Type B pancreatic cell (in vitro differentiated cells): ENCODE measurements around the gene FURIN. TPM values are rescaled to one million over a fixed set of nuclear protein-coding genes. Genes with fewer than 3 reads are reported as not detected.

Experiments
- DNase-seq: peaks from one replicate; pipeline ENCODE4 v3.0.0; 2021; ENCODE audit warnings: mixed read lengths; ENCODE audit not compliant: unreplicated experiment; ENCODE audit errors: extremely low spot score
- H3K27ac Mint-ChIP-seq: 2 replicates; pipeline ENCODE4 v1.8.0; 2021; ENCODE audit warnings: mild to moderate bottlenecking, mixed read lengths
- H3K27me3 Mint-ChIP-seq: 2 replicates; pipeline ENCODE4 v1.8.0; 2021; ENCODE audit warnings: mixed read lengths
- H3K36me3 Mint-ChIP-seq: 2 replicates; pipeline ENCODE4 v1.8.0; 2021; ENCODE audit warnings: mixed read lengths
- H3K4me1 Mint-ChIP-seq: one replicate; pipeline ENCODE4 v1.8.0; 2021; ENCODE audit warnings: mixed read lengths; ENCODE audit not compliant: unreplicated experiment
- H3K4me3 Mint-ChIP-seq: 2 replicates; pipeline ENCODE4 v1.8.0; 2021; ENCODE audit warnings: mild to moderate bottlenecking, mixed read lengths
- H3K9me3 Mint-ChIP-seq: 2 replicates; pipeline ENCODE4 v1.8.0; 2021; ENCODE audit warnings: mixed read lengths
- total RNA-seq: library from RNA; stranded (reverse); gene quantifications from 2 replicates; pipeline ENCODE4 v1.2.1, GENCODE V29; 2021; ENCODE audit warnings: low replicate concordance
- TF ChIP-seq, protein P1 (sequence below): fragments of 200-600 bp; sonication (generic); conservative IDR thresholded peaks from 2 replicates; pipeline ENCODE4 v1.5.0; 2021; ENCODE audit warnings: antibody characterized with exemption, mild to moderate bottlenecking

FURIN gene
- total RNA-seq, 1 donor from 2014 or later, result 37.7 TPM

DNA sequence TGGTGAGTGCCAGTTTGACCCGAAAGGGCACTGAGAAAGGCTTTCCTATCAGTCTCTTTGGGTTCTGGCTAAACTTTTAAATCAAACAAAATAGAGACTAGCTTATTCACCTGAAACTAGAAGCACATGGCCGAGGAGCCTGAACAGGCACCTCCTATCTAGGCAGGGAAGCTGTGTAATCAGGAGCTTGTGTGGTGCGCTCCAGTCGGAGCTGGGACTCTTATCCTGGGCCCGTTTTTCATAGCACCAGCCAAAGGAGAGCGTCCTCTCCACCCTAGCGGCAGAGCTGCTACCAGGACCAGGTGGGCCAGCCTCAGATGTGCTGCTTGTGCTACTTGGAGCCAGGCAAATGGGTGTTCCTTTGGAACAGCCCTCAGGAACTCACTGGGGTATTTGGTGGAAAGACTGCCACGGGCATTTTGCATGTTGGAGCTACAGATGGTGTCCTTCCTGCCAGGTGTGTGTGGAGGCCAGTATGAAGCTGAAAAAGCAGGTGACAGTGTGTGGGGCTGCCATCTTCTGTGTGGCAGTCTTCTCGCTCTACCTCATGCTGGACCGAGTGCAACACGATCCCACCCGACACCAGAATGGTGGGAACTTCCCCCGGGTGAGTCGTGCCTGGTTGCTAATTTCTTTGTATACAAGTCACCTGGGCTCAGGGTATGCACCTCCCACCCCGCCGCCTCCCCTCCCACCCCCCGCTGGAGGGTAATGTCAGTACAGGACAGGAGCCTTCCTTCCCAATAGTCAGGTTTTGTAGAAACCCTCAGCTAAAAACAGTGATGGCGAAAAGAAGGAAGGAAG, 35.5 kb downstream of the FURIN start:
- H3K4me1 Mint-ChIP-seq, result peaks cover 9% of the 10 kb centered on the region
- DNase-seq, result no peak
- H3K4me3 Mint-ChIP-seq, result peak overlapping the region; percentile 84
- H3K36me3 Mint-ChIP-seq, result peaks cover 10% of the 10 kb centered on the region
- H3K27me3 Mint-ChIP-seq, result no peaks in the 10 kb centered on the region
- H3K27ac Mint-ChIP-seq, result peak overlapping the region; percentile 73
- no peaks in the 10 kb centered on the region for H3K9me3 Mint-ChIP-seq
- TF ChIP-seq, protein P1, sequence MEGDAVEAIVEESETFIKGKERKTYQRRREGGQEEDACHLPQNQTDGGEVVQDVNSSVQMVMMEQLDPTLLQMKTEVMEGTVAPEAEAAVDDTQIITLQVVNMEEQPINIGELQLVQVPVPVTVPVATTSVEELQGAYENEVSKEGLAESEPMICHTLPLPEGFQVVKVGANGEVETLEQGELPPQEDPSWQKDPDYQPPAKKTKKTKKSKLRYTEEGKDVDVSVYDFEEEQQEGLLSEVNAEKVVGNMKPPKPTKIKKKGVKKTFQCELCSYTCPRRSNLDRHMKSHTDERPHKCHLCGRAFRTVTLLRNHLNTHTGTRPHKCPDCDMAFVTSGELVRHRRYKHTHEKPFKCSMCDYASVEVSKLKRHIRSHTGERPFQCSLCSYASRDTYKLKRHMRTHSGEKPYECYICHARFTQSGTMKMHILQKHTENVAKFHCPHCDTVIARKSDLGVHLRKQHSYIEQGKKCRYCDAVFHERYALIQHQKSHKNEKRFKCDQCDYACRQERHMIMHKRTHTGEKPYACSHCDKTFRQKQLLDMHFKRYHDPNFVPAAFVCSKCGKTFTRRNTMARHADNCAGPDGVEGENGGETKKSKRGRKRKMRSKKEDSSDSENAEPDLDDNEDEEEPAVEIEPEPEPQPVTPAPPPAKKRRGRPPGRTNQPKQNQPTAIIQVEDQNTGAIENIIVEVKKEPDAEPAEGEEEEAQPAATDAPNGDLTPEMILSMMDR, result peak; percentile 45

- H3K36me3 Mint-ChIP-seq, result peaks cover 10% of the 10 kb centered on the region
- no peaks in the 10 kb centered on the region for H3K27me3 Mint-ChIP-seq
- H3K9me3 Mint-ChIP-seq, result no peaks in the 10 kb centered on the region
- no peak for DNase-seq
- peaks cover 9% of the 10 kb centered on the region for H3K4me1 Mint-ChIP-seq
- no peak overlapping the region for H3K27ac Mint-ChIP-seq
- TF ChIP-seq, protein P1, result no peak
- no peak overlapping the region for H3K4me3 Mint-ChIP-seq
These were observed 36.4 kb downstream of the FURIN start for GRCh38 chr15:90904746-90905145.

DNA sequence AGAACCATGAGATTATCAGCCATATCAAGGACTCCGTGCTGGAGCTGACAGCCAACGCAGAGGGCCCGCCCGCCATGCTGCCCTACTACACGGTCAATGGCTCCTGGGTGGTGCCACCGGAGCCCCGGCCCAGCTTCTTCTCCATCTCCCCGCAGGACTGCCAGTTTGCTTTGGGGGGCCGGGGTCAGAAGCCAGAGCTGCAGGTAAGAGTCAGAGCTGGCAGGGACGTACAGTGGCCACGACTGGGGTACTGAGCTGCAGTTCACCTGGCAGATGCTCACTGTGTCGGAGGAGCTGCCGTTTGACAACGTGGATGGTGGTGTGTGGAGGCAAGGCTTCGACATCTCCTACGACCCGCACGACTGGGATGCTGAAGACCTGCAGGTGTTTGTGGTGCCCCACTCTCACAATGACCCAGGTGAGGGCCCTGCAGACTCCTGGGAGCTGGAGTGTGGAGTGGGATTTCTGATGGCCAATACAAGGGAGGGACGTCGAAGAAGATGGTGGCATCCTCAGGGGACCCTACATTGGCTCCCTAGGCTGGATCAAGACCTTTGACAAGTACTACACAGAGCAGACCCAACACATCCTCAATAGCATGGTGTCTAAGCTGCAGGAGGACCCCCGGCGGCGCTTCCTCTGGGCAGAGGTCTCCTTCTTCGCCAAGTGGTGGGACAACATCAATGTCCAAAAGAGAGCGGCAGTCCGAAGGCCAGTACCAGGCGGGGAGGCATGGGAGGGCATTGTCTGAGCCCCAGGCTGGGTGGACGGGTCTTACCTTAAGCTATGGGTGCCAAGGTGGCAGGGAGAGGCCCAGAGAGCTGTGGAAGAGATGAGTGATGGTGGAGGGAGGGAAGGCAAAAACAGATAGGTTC, 37.2 kb downstream of the FURIN start:
- peaks cover 10% of the 10 kb centered on the region for H3K36me3 Mint-ChIP-seq
- H3K4me1 Mint-ChIP-seq, result peaks cover 9% of the 10 kb centered on the region
- no peak for DNase-seq
- H3K9me3 Mint-ChIP-seq, result no peaks in the 10 kb centered on the region
- no peaks in the 10 kb centered on the region for H3K27me3 Mint-ChIP-seq
- TF ChIP-seq, protein P1, result no peak
- H3K27ac Mint-ChIP-seq, result no peak overlapping the region
- H3K4me3 Mint-ChIP-seq, result no peak overlapping the region

DNA sequence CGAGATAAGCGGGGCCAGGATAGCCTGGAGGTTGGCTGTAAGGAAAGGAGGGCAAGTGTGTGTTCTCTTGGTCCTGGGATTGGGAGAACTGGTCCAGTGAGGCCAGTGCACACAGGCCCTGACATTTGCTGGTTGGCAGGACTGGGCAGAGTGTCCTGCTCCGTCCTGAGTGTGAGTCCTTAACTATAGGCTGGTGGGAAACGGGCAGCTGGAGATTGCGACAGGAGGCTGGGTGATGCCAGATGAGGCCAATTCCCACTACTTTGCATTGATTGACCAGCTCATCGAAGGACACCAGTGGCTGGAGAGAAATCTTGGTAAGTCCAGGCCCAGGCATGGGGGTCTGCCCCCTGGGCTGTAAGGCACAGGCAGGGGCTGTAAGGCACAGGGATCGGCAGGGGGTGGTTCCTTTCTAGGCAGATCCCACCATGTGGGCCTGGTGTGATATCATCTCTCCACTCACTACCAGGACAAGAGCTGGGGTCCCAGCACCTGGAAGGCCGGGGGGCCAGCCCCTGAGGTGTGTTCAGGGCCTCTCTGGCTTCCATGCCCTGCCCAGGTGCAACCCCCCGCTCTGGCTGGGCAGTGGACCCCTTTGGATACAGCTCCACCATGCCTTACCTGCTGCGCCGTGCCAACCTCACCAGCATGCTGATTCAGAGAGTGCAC, 37.9 kb downstream of the FURIN start:
- no peak overlapping the region for H3K4me3 Mint-ChIP-seq
- no peaks in the 10 kb centered on the region for H3K9me3 Mint-ChIP-seq
- H3K4me1 Mint-ChIP-seq, result peaks cover 6% of the 10 kb centered on the region
- DNase-seq, result no peak
- TF ChIP-seq, protein P1, result no peak
- H3K27me3 Mint-ChIP-seq, result no peaks in the 10 kb centered on the region
- H3K36me3 Mint-ChIP-seq, result peaks cover 10% of the 10 kb centered on the region
- no peak overlapping the region for H3K27ac Mint-ChIP-seq

DNA sequence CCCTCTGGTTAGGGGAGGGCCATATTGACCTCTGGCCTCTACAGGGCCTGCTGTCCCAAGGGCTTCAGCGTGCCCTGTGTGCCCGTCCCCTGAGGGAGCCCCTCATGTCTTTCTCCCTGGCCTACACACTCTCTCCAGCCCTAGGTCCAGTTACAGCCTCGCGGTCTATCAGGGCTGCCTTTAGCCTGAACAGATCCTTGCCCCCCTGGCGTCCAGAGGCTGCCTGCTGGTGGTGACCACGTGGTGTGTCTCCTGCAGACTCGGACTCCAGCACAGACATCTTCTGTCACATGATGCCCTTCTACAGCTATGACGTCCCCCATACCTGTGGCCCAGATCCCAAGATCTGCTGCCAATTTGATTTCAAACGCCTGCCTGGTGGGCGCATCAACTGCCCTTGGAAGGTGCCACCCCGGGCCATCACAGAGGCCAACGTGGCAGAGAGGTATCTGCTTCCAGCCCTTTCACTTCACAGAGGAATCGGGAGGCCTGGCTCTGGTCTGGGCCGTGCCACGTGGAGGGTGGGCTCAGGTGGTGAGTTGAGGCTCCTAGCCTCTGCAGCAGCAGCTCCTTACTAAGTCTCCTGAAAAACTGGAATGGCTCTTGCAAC, 38.8 kb downstream of the FURIN start:
- H3K4me3 Mint-ChIP-seq, result no peak overlapping the region
- TF ChIP-seq, protein P1, result no peak
- no peaks in the 10 kb centered on the region for H3K27me3 Mint-ChIP-seq
- no peak overlapping the region for H3K27ac Mint-ChIP-seq
- H3K4me1 Mint-ChIP-seq, result no peaks in the 10 kb centered on the region
- H3K9me3 Mint-ChIP-seq, result no peaks in the 10 kb centered on the region
- DNase-seq, result no peak
- peaks cover 10% of the 10 kb centered on the region for H3K36me3 Mint-ChIP-seq
